K562 (cell line): Measurements from ENCODE around the gene RREB1. TPM values are rescaled to one million over a fixed set of nuclear protein-coding genes. Genes with fewer than 3 reads are reported as not detected.

Source experiments
- CBFB ChIP-seq: sonication (generic); formaldehyde crosslinking; IDR thresholded peaks from 2 replicates; pipeline ENCODE4 v1.4.0; 2020; ENCODE audit warnings: mild to moderate bottlenecking, missing genetic modification reagents
- CEBPZ ChIP-seq: fragments of 150-350 bp; IDR thresholded peaks from 2 replicates; pipeline ENCODE4 v1.6.1; 2014; ENCODE audit warnings: low read depth, mild to moderate bottlenecking, low read length, borderline replicate concordance
- E2F5 ChIP-seq: sonication (generic); formaldehyde crosslinking; IDR thresholded peaks from 2 replicates; pipeline ENCODE4 v1.8.0; 2022; ENCODE audit warnings: mild to moderate bottlenecking, missing genetic modification reagents
- ELK1 ChIP-seq: sonication (generic); formaldehyde crosslinking; IDR thresholded peaks from 2 replicates; pipeline ENCODE4 v1.8.1; 2022; ENCODE audit warnings: missing genetic modification reagents
- ELK3 ChIP-seq: fragments of 450-650 bp; formaldehyde crosslinking; IDR thresholded peaks from 2 replicates; pipeline ENCODE4 v1.4.0; 2020; ENCODE audit warnings: mild to moderate bottlenecking
- FOXA1 ChIP-seq: fragments of 450-650 bp; IDR thresholded peaks from 2 replicates; pipeline ENCODE4 v1.6.1; 2016; ENCODE audit warnings: mild to moderate bottlenecking, borderline replicate concordance
- HNRNPH1 ChIP-seq: fragments of 200-400 bp; formaldehyde crosslinking; optimal IDR thresholded peaks from 2 replicates; pipeline ENCODE3; 2017; ENCODE audit warnings: low read depth, mild to moderate bottlenecking, low read length, moderate library complexity
- KDM5B ChIP-seq: fragments of 200-600 bp; sonication (generic); IDR thresholded peaks from 2 replicates; pipeline ENCODE4 v1.6.1; 2012; ENCODE audit warnings: low read depth, mild to moderate bottlenecking, moderate library complexity, low read length, control low read depth, inconsistent platforms; ENCODE audit not compliant: insufficient replicate concordance
- POLR2A ChIP-seq: fragments of 450-650 bp; conservative IDR thresholded peaks from 2 replicates; pipeline ENCODE4 v1.6.1; 2016
- RUNX1 ChIP-seq: sonication (generic); IDR thresholded peaks from 2 replicates; pipeline ENCODE4 v1.6.1; 2016; ENCODE audit warnings: antibody characterized with exemption, low read depth
- SMARCC2 ChIP-seq: fragments of 450-650 bp; IDR thresholded peaks from 2 replicates; pipeline ENCODE4 v1.6.1; 2017; ENCODE audit warnings: antibody characterized with exemption, moderate library complexity, mild to moderate bottlenecking, low read depth
- THAP12 ChIP-seq: fragments of 250-450 bp; sonication (Bioruptor Pico); IDR thresholded peaks from 2 replicates; pipeline ENCODE4 v1.9.0; 2021; ENCODE audit warnings: mild to moderate bottlenecking, inconsistent platforms
- ZNF140 ChIP-seq: fragments of 250-450 bp; sonication (Bioruptor Pico); IDR thresholded peaks from 2 replicates; pipeline ENCODE4 v1.8.0; 2021; ENCODE audit warnings: moderate library complexity, mild to moderate bottlenecking, inconsistent platforms
- ZNF57 ChIP-seq: fragments of 450-650 bp; formaldehyde crosslinking; IDR thresholded peaks from 2 replicates; pipeline ENCODE4 v1.4.0; 2020; ENCODE audit warnings: mild to moderate bottlenecking, moderate library complexity
- ZNF740 ChIP-seq, 3 experiments: fragments of 200-800 bp in 1 of 3; sonication (Bioruptor generic) in 1 of 3; sonication (generic) in 1 of 3; formaldehyde crosslinking in 1 of 3; IDR thresholded peaks; 2 replicates each; pipeline versions ENCODE4 v1.6.1 to v1.8.0; 2016 to 2022; ENCODE audit warnings: mild to moderate bottlenecking in 2 of 3, missing compliant biosample characterization in 2 of 3, missing genetic modification characterization in 2 of 3, missing genetic modification reagents in 1 of 3
- ZNF764 ChIP-seq: fragments of 250-450 bp; sonication (Bioruptor Pico); IDR thresholded peaks from 2 replicates; pipeline ENCODE4 v1.4.0; 2020; ENCODE audit warnings: low read depth, mild to moderate bottlenecking, moderate library complexity
- polyA plus RNA-seq, 8 experiments: library from polyadenylated mRNA; depleted of rRNA in 4 of 8; stranded (reverse) in 5 of 8; unstranded in 3 of 8; fragments of >200 nt; fragmentation: Nextera tagmentation in 2 of 8; fragmentation: Illumina TruSeq in 1 of 8; extraction: Ambion mirVana in 2 of 8; extraction: Trizol in 1 of 8; gene quantifications; 2 replicates each; pipeline versions ENCODE4 v1.2.1 to v1.2.3, GENCODE V29; 2011 to 2014; ENCODE audit warnings: inconsistent platforms in 1 of 8, missing spikeins in 1 of 8
- total RNA-seq, 7 experiments: library from RNA; depleted of rRNA in 6 of 7; stranded (reverse); fragments of >200 nt in 6 of 7; fragmentation: Illumina TruSeq in 2 of 7; extraction: Trizol in 2 of 7; gene quantifications; 2 replicates each; pipeline versions ENCODE4 v1.2.1 to v1.2.3, GENCODE V29; 2011 to 2021; ENCODE audit warnings: low replicate concordance in 1 of 7

The RREB1 gene
- total and polyA plus RNA-seq, 9 of the 15 experiments (the other 6 are each of a cell fraction or from before 2014, with no cell fraction given): 3.3 to 64.2 (median 19.3) TPM

- TF ChIP-seq ELK3 (CRISPR knock-in tag): no peak
- TF ChIP-seq RUNX1: no peak
- TF ChIP-seq CBFB: peak; percentile 16; the same call in 1 of the 2 replicates
- TF ChIP-seq THAP12 (CRISPR knock-in tag): peak; percentile 60; the same call in 1 of the 2 replicates
- peak; percentile 85 for TF ChIP-seq KDM5B
- no peak for TF ChIP-seq CEBPZ
- TF ChIP-seq E2F5 (CRISPR knock-in tag): no peak
- no peak for TF ChIP-seq ELK1
- TF ChIP-seq POLR2A: peak; percentile 92
- TF ChIP-seq SMARCC2: peak; percentile 89
- TF ChIP-seq HNRNPH1: no peak
- no peak for TF ChIP-seq FOXA1
- TF ChIP-seq ZNF764 (CRISPR knock-in tag): no peak
- no peak for TF ChIP-seq ZNF140 (CRISPR knock-in tag)
- TF ChIP-seq ZNF740 (CRISPR knock-in tag; IDR thresholded peaks at IDR 0.05): peak; percentile 5; the same call in 1 of the 2 replicates
- no peak for TF ChIP-seq ZNF740 (tag; IDR thresholded peaks at IDR 0.05)
- TF ChIP-seq ZNF57 (CRISPR knock-in tag): no peak; the same call in 1 of the 2 replicates
Observed at GRCh38 chr6:7201732-7202541, 94.2 kb downstream of the RREB1 start (continued).
